DMS79 (cell line): ENCODE measurements around the gene AHI1.
"Not testable (repeated sequence)": the region's sequence is repeated elsewhere in the genome, so short reads cannot be mapped to it uniquely, and the experiment has no call there.

Experiments
- DNase-seq: peaks from one replicate; lab custom pipeline; 2025; lab: John Stamatoyannopoulos, UW

The AHI1 gene

DNA sequence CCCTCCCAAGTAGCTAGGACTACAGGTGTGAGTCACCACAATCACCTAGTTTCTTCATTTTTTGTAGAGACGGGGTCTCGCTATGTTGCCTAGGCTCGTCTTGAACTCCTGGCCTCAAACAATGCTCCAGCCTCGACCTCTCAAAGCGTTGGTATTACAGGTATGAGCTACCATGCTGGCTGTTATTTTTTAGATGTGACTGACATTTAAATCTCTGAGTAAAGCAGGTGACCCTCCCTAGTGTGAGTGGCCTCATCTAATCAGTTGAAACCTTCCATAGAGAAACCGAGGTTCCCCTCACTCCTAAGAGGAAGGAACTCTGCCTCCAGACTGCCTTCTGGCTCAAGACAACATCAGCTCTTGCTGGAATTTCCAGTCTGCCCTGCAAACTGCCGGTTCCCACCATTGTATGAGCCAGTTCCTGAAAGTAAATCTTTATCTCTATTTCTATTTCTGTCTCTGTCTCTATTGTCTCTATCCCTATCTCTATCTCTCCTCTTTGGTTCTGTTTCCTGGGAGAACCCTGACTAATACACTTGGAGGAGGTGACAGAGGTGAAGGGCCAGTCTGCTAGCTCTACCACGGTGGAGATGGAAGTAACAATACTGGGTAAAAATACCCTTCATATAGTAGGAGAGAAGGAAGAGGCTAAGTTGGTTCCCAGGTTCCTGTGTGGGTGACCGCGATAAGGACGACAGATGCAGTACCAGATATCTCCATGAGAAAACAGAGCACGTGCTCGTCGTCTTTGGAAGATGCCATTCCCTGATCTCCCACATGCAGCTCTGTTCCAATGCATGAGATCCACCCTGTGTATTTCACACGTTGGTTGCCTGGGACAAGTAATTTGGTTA is 235.4 kb downstream of the AHI1 start:
- no peak for DNase-seq

DNA sequence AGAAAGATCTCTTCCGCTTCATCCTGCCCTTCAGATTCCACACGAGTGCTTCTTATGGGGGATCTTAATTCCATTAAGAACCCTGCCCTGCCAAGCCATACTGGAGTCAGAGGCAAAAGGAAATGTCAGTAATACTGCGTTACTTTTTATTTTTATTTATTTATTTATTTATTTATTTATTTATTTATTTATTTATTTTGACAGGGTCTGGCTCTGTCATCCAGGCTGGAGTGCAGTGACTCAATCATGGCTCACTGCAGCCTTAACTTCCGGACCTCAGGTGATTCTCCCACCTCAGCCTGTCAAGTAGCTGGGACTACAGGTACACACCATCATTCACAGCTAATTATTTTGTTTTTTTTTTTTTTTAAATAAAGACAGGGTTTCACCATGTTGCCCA is 236.9 kb downstream of the AHI1 start:
- DNase-seq: no peak

DNA sequence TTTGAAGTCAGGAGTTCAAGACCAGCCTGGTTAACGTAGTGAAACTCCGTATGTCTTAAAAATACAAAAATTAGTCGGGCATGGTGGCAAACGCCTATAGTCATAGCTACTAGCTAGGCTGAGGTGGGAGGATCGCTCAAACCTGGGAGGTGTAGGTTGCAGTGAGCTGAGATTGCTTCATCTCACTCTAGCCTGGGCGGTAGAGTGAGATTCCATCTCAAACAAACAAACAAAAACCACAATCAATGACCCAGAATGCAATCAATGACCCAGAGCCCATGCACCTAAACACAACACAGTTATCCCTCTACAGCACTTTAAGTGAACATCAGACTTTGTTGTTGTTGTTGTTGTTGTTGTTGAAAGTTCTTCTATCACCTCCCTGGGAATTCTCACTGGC is 238.6 kb downstream of the AHI1 start:
- no peak for DNase-seq

DNA sequence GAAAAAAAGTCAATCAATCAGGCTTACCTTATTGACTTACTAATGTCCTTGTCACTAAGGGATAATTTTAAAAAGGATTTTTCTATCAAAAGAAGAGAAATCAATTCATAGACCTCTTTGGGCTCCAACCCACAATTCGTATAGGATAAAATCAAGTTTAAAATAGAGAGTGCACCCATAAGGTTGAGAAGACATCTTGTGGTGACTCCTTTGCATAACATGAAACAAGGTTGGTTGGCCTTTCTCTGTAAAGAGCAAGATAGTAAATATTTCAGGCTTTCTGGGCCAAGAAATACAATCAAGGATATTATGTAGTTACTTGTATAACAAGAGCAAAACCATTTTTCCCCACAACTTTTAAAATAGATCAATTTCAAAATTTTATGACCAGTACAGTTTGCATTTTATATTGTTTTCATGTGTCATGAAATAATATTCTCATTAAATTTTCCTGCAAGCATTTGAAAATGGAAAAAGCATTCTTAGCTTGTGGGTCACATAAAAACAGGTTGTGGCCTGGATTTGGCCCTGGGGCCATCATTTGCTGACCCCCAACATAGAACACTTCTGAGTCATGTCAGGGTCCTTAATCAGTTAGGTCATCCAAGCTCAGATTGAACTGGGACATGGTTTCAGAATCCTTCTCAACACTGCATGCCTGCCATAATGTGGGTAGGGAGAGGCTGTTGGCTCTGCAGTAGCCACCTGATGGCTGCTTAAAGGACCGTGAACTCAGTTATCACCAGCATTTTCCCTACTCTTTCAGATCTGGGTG is 239.7 kb downstream of the AHI1 start:
- DNase-seq: no peak

DNA sequence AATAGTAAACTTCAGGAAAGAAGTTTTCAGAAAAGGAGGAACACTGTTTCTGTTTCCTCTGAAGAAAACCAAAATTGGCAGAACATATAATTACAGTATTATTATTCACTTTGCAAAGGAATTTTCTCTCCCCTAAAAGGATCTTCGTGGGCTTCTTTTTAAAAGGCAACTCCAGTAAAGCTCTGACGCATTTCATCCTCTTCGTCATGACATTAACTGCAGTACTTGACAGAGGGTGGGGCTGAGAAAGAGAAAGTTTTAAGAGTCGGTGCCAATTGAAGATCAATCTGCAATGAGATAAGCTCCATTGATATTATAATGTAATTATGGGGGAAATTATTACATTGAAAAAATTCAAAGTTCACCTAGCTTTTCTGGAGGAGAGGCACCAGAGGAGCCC is 240.7 kb downstream of the AHI1 start:
- no peak for DNase-seq

DNA sequence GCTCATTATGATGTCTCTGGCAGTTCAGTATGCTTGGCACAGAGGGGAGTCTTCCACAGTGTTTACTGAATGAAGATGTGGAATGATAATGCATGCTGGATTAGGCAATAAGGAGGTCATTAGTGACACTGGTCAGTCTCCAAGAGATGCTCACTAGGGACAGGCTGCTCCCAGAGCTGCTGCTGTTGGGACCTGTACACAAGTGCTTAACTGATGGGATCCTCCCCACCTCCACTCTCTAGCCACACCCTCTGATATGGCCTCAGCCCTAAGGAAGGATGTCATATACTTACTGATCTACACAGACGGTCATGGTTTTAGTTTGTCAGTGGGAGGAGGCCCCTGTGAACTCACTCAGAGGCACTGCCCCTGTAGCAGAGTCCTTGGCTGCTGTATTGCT is 243.1 kb downstream of the AHI1 start:
- no peak for DNase-seq

DNA sequence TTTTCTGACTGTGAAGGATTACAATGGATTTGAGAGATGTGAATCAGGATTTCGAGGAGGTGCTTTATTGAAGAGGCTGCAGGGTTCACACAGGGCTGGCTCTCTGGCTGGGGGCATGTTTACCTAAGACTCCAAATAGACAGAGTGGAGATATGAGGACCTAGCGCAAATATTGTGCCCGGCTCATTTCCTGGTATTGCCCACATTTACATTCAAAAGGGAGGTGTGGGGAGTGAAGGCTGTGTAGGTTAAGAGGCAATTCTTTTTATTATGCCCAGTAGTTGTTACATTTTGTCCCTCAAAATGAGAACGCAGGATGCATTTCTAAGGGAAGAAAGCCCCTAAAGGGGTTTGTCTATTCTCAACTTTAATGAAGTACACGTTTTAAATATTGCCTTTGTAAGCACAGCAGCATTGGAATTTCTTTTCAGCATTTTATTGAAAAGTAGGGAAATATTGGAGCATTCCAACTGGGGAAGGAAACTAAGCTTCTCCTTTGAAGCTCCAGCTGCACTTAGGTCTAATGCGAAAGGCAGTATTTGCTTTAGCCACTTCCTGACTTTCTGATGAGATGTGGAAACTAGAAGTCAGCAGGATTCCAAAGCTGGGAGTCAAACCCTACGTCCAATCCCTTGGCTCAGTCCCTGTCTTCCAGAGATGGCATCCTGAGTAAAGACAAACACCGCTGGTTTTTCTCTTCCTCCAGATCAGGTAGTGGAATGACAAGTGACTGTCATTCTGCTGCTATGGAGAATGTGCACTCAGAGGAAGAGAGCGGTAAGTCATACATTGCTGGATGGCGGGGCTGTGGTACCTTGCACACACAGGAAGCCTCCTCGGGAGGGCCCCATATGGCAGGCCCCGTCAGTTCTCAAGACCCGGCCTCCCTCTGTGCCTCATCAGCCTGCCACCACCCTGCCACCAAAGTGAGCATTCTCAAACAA is 245.8 kb downstream of the AHI1 start:
- DNase-seq: peak; percentile 67

DNA sequence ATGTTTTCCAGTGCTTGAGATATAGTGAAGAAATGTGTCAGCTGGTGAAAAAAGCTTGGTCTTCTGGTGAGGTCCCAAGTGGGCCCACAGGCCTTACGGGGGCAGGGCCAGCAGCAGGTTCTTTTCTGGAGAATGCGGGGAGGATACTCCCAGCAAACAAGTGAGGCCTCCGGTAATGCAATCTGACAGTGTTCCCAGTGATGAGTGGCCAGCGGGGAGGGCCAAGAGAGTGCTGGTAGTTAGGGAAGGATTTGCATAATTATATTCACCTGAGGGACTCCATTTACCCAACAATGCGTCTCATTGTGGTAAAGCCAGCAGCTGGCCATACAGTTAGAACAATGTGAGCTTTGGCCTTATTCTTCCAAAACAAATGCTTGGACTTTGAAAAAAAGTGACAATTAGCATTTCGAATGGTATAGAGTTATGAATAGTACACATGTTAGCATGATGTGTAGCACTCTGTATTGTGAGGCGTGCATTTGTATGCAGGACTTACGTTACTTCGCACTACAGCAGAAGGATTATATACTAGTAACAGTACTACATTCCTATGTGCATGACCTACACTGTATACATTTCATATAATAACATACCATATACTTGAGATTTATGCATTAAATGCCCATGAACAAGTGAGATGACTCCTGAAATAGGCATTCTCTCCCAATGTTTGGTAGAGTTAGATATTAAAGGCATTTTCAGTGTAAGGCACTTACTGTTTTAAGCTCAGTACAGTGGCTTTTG is 246.6 kb downstream of the AHI1 start:
- DNase-seq: no peak

DNA sequence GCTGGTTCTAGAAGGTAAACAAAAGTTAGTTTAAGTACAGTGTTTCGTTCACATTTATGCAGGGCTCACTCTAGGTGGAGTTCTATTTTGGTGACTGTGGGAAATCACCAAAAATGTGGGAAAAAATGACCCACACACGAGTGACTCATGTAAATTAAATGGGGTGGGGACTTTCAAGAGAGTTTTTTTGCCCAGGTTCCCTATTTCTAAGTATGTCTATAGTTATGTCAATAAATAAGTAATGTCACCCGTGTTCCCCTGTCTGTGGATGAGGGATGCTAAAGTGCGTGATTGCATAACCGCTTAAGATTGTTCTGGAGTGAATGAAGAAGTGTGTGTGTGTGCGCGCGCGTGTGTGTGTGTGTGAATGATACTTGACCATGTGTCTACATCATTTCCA is 247.3 kb downstream of the AHI1 start:
- DNase-seq: no peak

DNA sequence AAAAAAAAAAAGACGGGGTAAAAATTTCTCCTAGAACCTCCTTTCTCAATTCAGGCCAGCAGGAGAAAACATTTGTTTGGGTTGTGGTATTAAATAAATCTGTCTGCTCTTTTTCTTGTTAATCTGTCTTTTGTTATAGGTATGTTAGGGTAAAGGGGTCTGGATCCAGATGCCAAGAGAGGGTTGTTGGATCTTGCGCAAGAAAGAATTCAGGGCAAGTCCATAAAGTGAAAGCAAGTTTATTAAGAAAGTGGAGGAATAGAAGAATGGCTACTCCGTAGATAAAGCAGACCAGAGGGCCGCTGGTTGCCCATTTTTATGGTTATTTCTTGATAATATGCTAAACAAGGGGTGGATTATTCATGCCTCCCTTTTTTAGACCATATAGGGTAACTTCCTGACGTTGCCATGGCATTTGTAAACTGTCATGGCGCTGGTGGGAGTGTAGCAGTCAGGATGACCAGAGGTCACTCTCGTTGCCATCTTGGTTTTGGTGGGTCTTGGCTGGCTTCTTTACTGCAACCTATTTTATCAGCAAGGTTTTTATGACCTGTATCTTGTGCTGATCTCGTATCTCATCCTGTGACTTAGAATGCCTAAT is 251.0 kb downstream of the AHI1 start:
- DNase-seq: not testable (repeated sequence)

DNA sequence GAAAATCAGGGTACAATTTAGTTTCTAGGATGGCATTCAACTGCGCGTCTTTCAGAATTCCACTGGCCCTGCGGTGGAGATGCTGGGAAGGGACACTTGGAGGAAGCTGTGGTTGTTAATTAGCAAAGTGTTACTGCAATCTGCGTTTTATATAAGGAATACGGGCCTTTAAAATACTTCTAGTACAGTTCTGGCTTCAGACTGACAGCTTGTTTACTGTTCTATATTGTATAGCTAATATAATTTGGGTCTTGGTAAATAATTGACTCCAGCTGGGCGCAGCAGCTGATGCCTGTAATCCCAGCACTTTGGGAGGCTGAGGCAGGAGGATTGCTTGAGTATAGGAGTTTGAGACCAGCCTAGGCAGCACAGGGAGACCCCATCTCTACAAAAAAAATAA is 252.7 kb downstream of the AHI1 start:
- DNase-seq: no peak

DNA sequence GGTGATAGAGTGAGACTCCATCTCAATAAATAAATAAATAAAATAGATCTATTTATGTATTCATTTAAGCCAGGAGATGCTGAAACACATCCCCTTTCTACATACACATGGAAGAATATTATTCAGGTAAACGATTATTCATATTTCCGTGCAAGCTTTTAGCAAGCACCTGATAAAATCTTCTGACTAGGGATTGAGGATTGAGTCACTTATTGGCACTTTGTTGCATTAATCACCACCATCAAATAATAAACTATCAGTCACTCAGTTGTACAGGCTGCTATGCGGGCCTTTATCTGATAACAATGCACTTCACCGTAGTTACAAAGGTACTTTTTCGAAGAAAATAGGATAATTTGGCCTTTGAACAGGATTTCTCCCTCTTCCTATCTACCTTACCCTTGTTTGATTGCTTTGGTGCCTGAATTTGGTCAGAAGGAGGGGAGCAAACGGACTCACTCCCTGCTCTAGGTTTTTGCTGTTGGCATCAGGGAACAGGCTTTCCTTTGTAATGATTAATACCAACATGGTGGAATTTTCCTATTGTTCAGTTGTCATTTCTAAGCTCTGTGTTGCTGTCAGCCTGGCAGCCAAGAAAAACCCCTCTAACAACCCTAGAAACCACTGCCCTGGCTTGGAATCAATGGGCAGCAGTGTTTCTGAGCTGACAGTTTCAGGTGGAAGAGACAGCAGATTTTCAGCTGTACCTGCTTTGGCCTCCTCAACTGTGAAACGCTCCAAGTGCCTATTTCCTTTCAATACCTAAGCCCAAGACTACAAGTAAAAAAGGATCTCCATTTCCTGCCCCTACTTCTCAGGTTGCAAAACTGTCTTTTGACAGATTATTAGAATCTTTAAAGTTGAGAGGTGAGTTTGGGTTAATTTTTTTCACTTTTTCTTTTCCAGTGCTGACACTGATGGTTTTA is 253.4 kb downstream of the AHI1 start:
- DNase-seq: no peak

DNA sequence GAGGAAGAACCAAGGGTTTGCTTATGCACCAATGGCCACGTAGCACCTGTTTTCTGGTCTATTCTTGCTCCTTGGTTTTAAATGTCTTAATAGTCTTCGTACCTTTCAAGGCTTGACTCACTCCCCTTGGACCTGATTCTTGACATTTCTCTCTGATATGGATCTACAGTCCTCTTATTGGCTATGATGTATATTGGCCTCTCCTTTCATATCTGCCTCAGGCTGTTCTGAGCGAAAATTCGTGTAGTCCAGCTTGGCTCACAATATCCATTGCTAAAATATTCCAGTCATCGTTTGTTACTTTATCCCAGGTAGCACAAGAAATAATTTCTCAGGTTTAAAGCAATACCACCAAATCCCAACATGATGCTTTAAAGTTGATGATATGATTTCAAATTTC is 256.8 kb downstream of the AHI1 start:
- no peak for DNase-seq

DNA sequence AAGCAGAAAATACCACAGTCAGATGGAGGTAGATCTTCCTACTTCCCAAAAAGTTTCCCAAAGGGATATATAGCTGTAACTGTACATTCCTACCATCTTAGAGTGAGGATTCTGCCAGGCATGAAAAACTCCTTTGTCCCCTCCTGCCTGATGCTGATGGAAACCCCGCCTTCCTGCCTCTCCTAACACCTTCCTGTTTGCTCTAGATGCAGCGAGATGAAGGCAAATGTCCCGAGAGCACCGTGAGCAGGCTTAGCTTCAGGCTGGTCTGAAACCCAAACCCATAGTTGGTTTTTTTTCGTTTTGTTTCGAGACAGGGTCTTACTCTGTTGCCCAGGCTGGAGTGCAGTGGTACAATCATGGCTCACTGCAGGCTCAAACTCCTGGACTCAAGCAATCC is 260.8 kb downstream of the AHI1 start:
- no peak for DNase-seq

DNA sequence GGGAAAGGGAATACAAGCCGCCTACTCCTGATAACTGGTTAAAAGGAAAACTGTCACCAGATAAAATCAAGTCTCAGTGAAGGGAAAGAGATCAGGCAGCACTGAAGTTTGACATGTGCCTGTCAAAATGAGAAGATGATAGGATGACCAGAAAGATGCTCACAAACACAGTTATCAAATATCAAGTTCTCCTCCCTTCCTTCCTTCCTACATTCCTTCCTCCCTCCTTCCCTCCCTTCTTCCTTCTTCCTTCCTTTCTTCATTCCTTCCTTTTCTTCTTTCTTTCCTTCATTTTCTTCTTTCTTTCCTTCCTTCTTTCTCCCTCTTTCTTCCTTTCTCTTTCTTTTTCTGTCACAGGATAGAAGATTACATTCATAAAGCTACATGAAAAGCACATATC is 261.2 kb downstream of the AHI1 start:
- no peak for DNase-seq

DNA sequence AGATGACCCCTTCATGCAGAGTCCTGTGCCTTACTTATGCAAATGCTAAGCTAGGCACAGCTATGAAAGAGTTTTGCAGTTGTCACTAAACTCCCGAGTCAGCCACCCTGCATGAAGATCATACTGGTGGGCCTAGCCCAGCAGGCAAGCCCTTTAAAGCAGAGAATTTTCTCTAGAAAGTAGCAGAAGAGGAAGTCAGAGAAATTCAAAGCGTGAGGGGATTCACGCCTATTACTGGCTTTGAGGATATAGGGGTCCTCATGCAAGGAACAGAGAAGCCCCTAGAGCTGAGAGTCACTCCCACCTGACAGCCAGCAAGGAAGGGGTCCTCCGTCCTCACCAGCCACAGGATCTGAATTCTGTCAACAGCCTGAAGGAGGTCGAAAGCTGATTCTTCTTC is 261.8 kb downstream of the AHI1 start:
- DNase-seq: no peak

DNA sequence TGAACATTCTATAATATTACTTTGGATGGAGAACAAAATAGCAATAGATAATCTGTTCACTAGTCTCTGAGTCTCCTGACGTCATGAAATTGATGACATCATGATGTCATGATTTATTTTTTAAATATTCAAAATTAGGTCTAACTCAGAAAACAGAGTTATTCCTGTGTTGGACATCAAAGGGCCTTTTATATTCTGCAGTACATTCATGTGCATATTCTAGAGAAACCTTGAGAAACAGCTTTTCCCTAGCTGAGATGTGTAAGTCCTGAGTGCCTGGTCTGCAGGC is 263.1 kb downstream of the AHI1 start:
- no peak for DNase-seq

DNA sequence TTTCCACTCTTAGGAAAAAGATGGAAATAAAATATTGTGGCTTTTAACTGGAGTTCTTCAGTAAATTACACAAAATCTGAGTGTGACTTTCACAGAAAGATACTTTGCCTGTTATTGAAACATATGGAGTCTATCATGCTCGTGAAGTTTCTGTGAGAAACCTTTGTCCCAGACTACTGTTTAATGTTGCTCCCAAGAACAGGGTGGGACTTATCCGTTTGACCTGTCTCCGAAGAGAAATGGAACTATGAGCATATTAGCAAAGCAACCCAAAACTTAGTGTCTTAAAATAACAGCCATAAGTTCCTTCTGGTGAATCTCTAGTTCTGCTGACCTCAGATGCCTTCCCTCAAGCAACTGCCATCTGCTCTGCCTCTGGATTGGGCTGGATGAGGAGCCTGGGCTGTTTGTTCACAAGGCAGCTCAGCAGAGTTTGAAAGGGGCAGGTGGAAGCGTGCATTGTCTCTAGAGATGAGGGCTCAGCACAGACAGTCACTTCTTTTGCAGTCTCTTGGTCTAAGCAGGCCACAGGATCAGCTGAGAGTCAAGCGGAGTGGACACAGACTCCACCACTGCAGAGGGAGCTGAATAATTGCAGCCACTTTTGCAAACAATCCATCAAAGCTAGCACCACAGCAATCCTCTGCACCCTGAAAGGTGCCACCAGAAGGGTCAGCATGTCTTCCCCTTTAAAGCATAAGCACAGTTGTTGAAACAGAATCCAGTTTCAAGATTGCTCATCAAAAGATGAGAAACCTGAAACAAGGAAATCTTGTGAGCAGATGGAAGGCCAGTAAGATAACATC is 263.7 kb downstream of the AHI1 start:
- DNase-seq: no peak
